IMR-90 (cell line): ENCODE results near the gene IFFO2. TPM values are rescaled to one million over a fixed set of nuclear protein-coding genes. Genes with fewer than 3 reads are reported as not detected.
A peak's percentile ranks its signal among the peaks of the same experiment; 100 is the strongest.

Experiments used
- ATAC-seq: fragments of 200-7000 bp; cut with Tn5 transposase; 2 replicates; pipeline ENCODE4 v1.9.1; 2020; ENCODE audit warnings: low read depth, mild to moderate bottlenecking, moderate library complexity
- BruUV-seq: library from RNA; stranded (reverse); fragments of 400-500 nt; replicated peaks from 2 replicates; lab custom pipeline; 2021; lab: Mats Ljungman, UMichigan
- CTCF ChIA-PET: fragments of 300-600 bp; formaldehyde crosslinking; extraction: SDS; loops from one replicate; lab custom pipeline; 2021; ENCODE audit warnings: antibody characterized with exemption; lab: Yijun Ruan, JAX
- POLR2A ChIA-PET: fragments of 300-600 bp; sonication (Branson Sonifier 250); formaldehyde crosslinking; loops from one replicate; lab custom pipeline; 2022; ENCODE audit warnings: antibody characterized with exemption; ENCODE audit not compliant: unreplicated experiment; lab: Charles Lee
- DNase-seq: peaks from one replicate; pipeline ENCODE4 v3.0.0; 2013
- H2AFZ ChIP-seq: replicated peaks from 2 replicates; pipeline ENCODE3; 2013; ENCODE audit warnings: low read length, mild to moderate bottlenecking; ENCODE audit not compliant: poor library complexity
- H2AK5ac ChIP-seq: 2 replicates; pipeline ENCODE4 v1.6.1; 2013; ENCODE audit warnings: low read depth, low read length, inconsistent platforms
- H2AK9ac ChIP-seq: replicated peaks from 2 replicates; pipeline ENCODE3; 2013; ENCODE audit warnings: mild to moderate bottlenecking, low read depth, low read length, moderate library complexity; ENCODE audit not compliant: poor library complexity
- H2BK120ac ChIP-seq: 2 replicates; pipeline ENCODE4 v1.6.1; 2013; ENCODE audit warnings: low read depth, low read length, inconsistent platforms
- H2BK15ac ChIP-seq: 3 replicates; pipeline ENCODE4 v1.6.1; 2013; ENCODE audit warnings: low read depth, low read length, inconsistent platforms
- H2BK20ac ChIP-seq: 2 replicates; pipeline ENCODE4 v1.6.1; 2013; ENCODE audit warnings: low read depth, mild to moderate bottlenecking, inconsistent platforms, low read length, moderate library complexity
- H2BK5ac ChIP-seq: 2 replicates; pipeline ENCODE4 v1.6.1; 2013; ENCODE audit warnings: mild to moderate bottlenecking, low read depth, low read length, inconsistent platforms; ENCODE audit not compliant: poor library complexity, severe bottlenecking
- H3K14ac ChIP-seq: replicated peaks from 2 replicates; pipeline ENCODE4 v1.6.1; 2013; ENCODE audit warnings: low read depth, low read length, inconsistent platforms
- H3K18ac ChIP-seq: 2 replicates; pipeline ENCODE4 v1.6.1; 2013; ENCODE audit warnings: low read depth, low read length, control low read depth
- H3K23ac ChIP-seq: 2 replicates; pipeline ENCODE4 v1.6.1; 2013; ENCODE audit warnings: low read depth, low read length, inconsistent platforms
- H3K27ac ChIP-seq: 2 replicates; pipeline ENCODE4 v1.5.1; 2013; ENCODE audit warnings: mild to moderate bottlenecking, control low read depth, low read length; ENCODE audit not compliant: insufficient read depth
- H3K27me3 ChIP-seq: 2 replicates; pipeline ENCODE4 v1.6.1; 2013; ENCODE audit warnings: low read length; ENCODE audit not compliant: control insufficient read depth, insufficient read depth
- H3K36me3 ChIP-seq: 2 replicates; pipeline ENCODE4 v1.6.1; 2013; ENCODE audit warnings: low read length, mixed read lengths; ENCODE audit not compliant: control insufficient read depth, insufficient read depth
- H3K4ac ChIP-seq: 2 replicates; pipeline ENCODE4 v1.6.1; 2013; ENCODE audit warnings: low read depth, low read length, inconsistent platforms
- H3K4me1 ChIP-seq: 2 replicates; pipeline ENCODE4 v1.6.1; 2013; ENCODE audit warnings: low read length, mixed read lengths; ENCODE audit not compliant: control insufficient read depth, insufficient read depth
- H3K4me2 ChIP-seq: 2 replicates; pipeline ENCODE4 v1.6.1; 2013; ENCODE audit warnings: low read depth, mild to moderate bottlenecking, control low read depth, low read length, moderate library complexity
- H3K4me3 ChIP-seq: 2 replicates; pipeline ENCODE4 v1.5.1; 2013; ENCODE audit warnings: low read depth, mild to moderate bottlenecking, control low read depth, low read length, moderate library complexity; ENCODE audit not compliant: insufficient read depth
- H3K56ac ChIP-seq: 2 replicates; pipeline ENCODE4 v1.6.1; 2013; ENCODE audit warnings: low read length, inconsistent platforms; ENCODE audit not compliant: insufficient read depth; ENCODE audit errors: extremely low read depth
- H3K79me1 ChIP-seq, 2 experiments: 2 replicates each; pipeline ENCODE4 v1.6.1; 2013; ENCODE audit warnings: low read length in 2 of 2, inconsistent platforms in 1 of 2, low read depth in 1 of 2
- H3K9ac ChIP-seq: 2 replicates; pipeline ENCODE4 v1.6.1; 2013; ENCODE audit warnings: low read depth, low read length, control low read depth
- H3K9me1 ChIP-seq: 2 replicates; pipeline ENCODE4 v1.6.1; 2013; ENCODE audit warnings: low read length, inconsistent platforms; ENCODE audit not compliant: insufficient read depth
- H3K9me3 ChIP-seq: 2 replicates; pipeline ENCODE4 v1.6.1; 2013; ENCODE audit warnings: low read length; ENCODE audit not compliant: control insufficient read depth, insufficient read depth
- H4K20me1 ChIP-seq: 2 replicates; pipeline ENCODE4 v1.6.1; 2013; ENCODE audit warnings: low read length, inconsistent platforms; ENCODE audit not compliant: insufficient read depth
- H4K5ac ChIP-seq: 2 replicates; pipeline ENCODE4 v1.6.1; 2013; ENCODE audit warnings: mild to moderate bottlenecking, low read depth, low read length, control low read depth
- H4K8ac ChIP-seq, 2 experiments: 2 replicates each; pipeline ENCODE4 v1.6.1; 2013; ENCODE audit warnings: low read depth in 2 of 2, low read length in 2 of 2, control low read depth in 1 of 2, inconsistent platforms in 1 of 2
- H4K91ac ChIP-seq: 2 replicates; pipeline ENCODE4 v1.6.1; 2013; ENCODE audit warnings: low read depth, low read length, inconsistent platforms; ENCODE audit not compliant: insufficient read depth
- CTCF ChIP-seq: conservative IDR thresholded peaks from 2 replicates; pipeline ENCODE4 v1.5.1; 2012; ENCODE audit warnings: mild to moderate bottlenecking, low read depth, low read length, improper control_type of control experiment
- ELK1 ChIP-seq: fragments of 150-350 bp; IDR thresholded peaks from 2 replicates; pipeline ENCODE4 v1.6.1; 2016; ENCODE audit warnings: low read depth, mild to moderate bottlenecking, low read length, moderate library complexity, borderline replicate concordance
- FOS ChIP-seq: fragments of 150-350 bp; IDR thresholded peaks from 2 replicates; pipeline ENCODE4 v1.6.1; 2016; ENCODE audit warnings: low read depth, low read length
- MAFK ChIP-seq: IDR thresholded peaks from 2 replicates; pipeline ENCODE4 v1.6.1; 2012; ENCODE audit warnings: low read depth, low read length, improper control_type of control experiment
- MXI1 ChIP-seq: IDR thresholded peaks from 2 replicates; pipeline ENCODE4 v1.6.1; 2012; ENCODE audit warnings: low read depth, mild to moderate bottlenecking, low read length, moderate library complexity, borderline replicate concordance
- NFE2L2 ChIP-seq: fragments of 150-350 bp; IDR thresholded peaks from 2 replicates; pipeline ENCODE4 v1.6.1; 2016; ENCODE audit warnings: low read depth, mild to moderate bottlenecking, low read length
- POLR2A ChIP-seq: IDR thresholded peaks from 2 replicates; pipeline ENCODE4 v1.6.1; 2012; ENCODE audit warnings: mild to moderate bottlenecking, low read depth, low read length
- RCOR1 ChIP-seq: IDR thresholded peaks from 2 replicates; pipeline ENCODE4 v1.6.1; 2012; ENCODE audit warnings: mild to moderate bottlenecking, low read length, improper control_type of control experiment; ENCODE audit not compliant: insufficient replicate concordance
- RFX5 ChIP-seq: IDR thresholded peaks from 2 replicates; pipeline ENCODE4 v1.8.0; 2012; ENCODE audit warnings: low read depth, mild to moderate bottlenecking, low read length, moderate library complexity
- SMC3 ChIP-seq: fragments of 150-350 bp; IDR thresholded peaks from 2 replicates; pipeline ENCODE4 v1.6.1; 2016; ENCODE audit warnings: low read depth, mild to moderate bottlenecking, antibody characterized with exemption, low read length, moderate library complexity
- WGBS, 2 experiments: methylation state at CpG; one replicate each; pipeline versions ENCODE4 v1.1.5 to v1.1.7; 2013; ENCODE audit warnings: missing lambda C conversion rate in 2 of 2; ENCODE audit not compliant: insufficient read length in 1 of 2; ENCODE audit errors: extremely low coverage in 2 of 2; 5-methylcytosine and 5-hydroxymethylcytosine counted together
- dilution Hi-C: fragments of 300-500 bp; cut with HindIII; formaldehyde crosslinking; loops from one replicate; pipeline ENCODE4 v1.14.3; 2018; ENCODE audit warnings: low sequenced_read_pairs; ENCODE audit not compliant: unreplicated experiment
- in situ Hi-C: fragments of 300-500 bp; cut with MboI; formaldehyde crosslinking; loops from 3 replicates; pipeline ENCODE4 v1.14.3; 2019; ENCODE audit warnings: low sequenced_read_pairs, inconsistent platforms, mixed read lengths
- intact Hi-C: fragments of 100-400 bp; cut with micrococcal nuclease; formaldehyde crosslinking; loops from 2 replicates; pipeline ENCODE4 v1.10.0; 2022
- polyA plus RNA-seq, 3 experiments: library from polyadenylated mRNA; depleted of rRNA; stranded (reverse); fragments of >200 nt; gene quantifications; 2 replicates each; pipeline ENCODE4 v1.2.3, GENCODE V29; 2012; ENCODE audit warnings: low replicate concordance in 1 of 3
- total RNA-seq: library from RNA; depleted of rRNA; stranded (reverse); fragments of >200 nt; gene quantifications from 2 replicates; pipeline ENCODE4 v1.2.3, GENCODE V29; 2012

IFFO2 gene
- total and polyA plus RNA-seq, 2 of the 4 experiments (the other 2 are of a cell fraction): 14.5 to 18.2 TPM

GRCh38 chr1:18944810-18945209, 11.7 kb downstream of the IFFO2 start:
- Histone ChIP-seq H3K9me3 (no peaks in the 10 kb centered on the region), H3K56ac (no peak overlapping the region), H3K9me1 (peaks cover 53% of the 10 kb centered on the region), H3K4me3 (no peak overlapping the region), H3K36me3 (0 out of 2 replicates have a peak, but pooled peaks cover 1% of the 10 kb centered on the region), H2AK5ac (peak overlapping the region; percentile 79), H3K18ac (peak overlapping the region; percentile 16), H4K91ac (peak overlapping the region; percentile 34), H3K4ac (peak overlapping the region; percentile 25), H4K8ac (peak overlapping the region; percentile 16 to 50; a peak in 3 of 4 replicates), H2AK9ac (peak overlapping the region; percentile 79), H2AFZ (no peak overlapping the region), H3K9ac (peak overlapping the region; percentile 39), H4K5ac (peak overlapping the region; percentile 39), H2BK15ac (no peak overlapping the region), H3K4me2 (no peak overlapping the region), H3K23ac (peak overlapping the region; percentile 29; the same call in 1 of the 2 replicates), H3K27me3 (no peaks in the 10 kb centered on the region), H3K79me1 (peaks cover 16 to 96% of the 10 kb centered on the region in 2 experiments), H3K4me1 (peaks cover 58% of the 10 kb centered on the region), H3K14ac (peak overlapping the region; percentile 6), H3K27ac (peak overlapping the region; percentile 4), H2BK5ac (peak overlapping the region; percentile 12), H2BK120ac (peak overlapping the region; percentile 57), H2BK20ac (no peak overlapping the region), H4K20me1 (no peaks in the 10 kb centered on the region; the same call in none of the 2 replicates)
- intact Hi-C loops (no loop called here), dilution Hi-C loops (no loop called here), in situ Hi-C loops (no loop called here)
- TF ChIP-seq RFX5 (no peak), FOS (no peak), MXI1 (no peak), RCOR1 (no peak), MAFK (no peak), POLR2A (no peak), ELK1 (no peak), NFE2L2 (no peak), SMC3 (no peak), CTCF (no peak)
- ChIA-PET CTCF (interaction anchor here (0.6 kb wide), 1 partner anchor 32 kb away, joined by 3 read pairs; no protein-coding TSS in a partner anchor), POLR2A (no interaction called here)
- BruUV-seq: no TSS peak
- WGBS, 2 experiments: no CpG with 5 or more reads among the region's 2 CpGs
- no peak for DNase-seq
- no peak for ATAC-seq
